OCI-LY1 (cell line): ENCODE results near the gene FUT8.

ENCODE experiments used
- EZH2 ChIP-seq: fragments of 200-600 bp; sonication (generic), shearing (Covaris generic); IDR thresholded peaks from 2 replicates; pipeline ENCODE4 v1.8.0; 2017; ENCODE audit warnings: borderline replicate concordance, mixed run types, mild to moderate bottlenecking, antibody characterized with exemption, low read length, moderate library complexity, mixed read lengths
- TF ChIP-seq, protein P1 (sequence below): fragments of 200-600 bp; sonication (generic), shearing (Covaris generic); IDR thresholded peaks from 2 replicates; pipeline ENCODE4 v1.5.1; 2017; ENCODE audit warnings: mild to moderate bottlenecking, antibody characterized with exemption, low read length, moderate library complexity, mixed read lengths

DNA sequence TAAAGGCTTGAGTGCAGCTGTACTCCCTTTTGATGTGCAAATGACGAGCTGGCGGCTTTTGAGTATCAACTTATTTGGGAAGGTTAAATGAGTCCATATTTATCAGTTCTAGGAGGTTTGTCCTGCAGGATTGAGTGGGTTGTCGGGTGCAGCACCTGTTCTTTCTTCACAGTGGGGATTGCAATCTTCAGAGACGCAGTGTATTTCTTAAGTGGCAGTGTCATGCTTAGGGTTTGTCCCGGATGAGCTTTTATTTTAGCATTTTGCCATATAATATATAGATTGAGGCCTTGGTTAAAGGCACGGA is 1.2 kb downstream of the FUT8 start:
- TF ChIP-seq, protein P1, sequence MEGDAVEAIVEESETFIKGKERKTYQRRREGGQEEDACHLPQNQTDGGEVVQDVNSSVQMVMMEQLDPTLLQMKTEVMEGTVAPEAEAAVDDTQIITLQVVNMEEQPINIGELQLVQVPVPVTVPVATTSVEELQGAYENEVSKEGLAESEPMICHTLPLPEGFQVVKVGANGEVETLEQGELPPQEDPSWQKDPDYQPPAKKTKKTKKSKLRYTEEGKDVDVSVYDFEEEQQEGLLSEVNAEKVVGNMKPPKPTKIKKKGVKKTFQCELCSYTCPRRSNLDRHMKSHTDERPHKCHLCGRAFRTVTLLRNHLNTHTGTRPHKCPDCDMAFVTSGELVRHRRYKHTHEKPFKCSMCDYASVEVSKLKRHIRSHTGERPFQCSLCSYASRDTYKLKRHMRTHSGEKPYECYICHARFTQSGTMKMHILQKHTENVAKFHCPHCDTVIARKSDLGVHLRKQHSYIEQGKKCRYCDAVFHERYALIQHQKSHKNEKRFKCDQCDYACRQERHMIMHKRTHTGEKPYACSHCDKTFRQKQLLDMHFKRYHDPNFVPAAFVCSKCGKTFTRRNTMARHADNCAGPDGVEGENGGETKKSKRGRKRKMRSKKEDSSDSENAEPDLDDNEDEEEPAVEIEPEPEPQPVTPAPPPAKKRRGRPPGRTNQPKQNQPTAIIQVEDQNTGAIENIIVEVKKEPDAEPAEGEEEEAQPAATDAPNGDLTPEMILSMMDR, result no peak
- no peak for TF ChIP-seq EZH2
